HCT116 (cell line): Measurements from ENCODE around the gene BTBD9. TPM values are rescaled to one million over a fixed set of nuclear protein-coding genes. Genes with fewer than 3 reads are reported as not detected.

Experiments
- ATAC-seq: fragments of 200-7000 bp; cut with Tn5 transposase; 2 replicates; pipeline ENCODE4 v1.9.1; 2020; ENCODE audit warnings: mild to moderate bottlenecking, moderate library complexity
- BruUV-seq: library from RNA; stranded (reverse); fragments of 400-500 nt; replicated peaks from 2 replicates; lab custom pipeline; 2021; lab: Mats Ljungman, UMichigan
- CTCF ChIA-PET: fragments of 300-600 bp; sonication (Branson Sonifier 250); formaldehyde crosslinking; loops from one replicate; lab custom pipeline; 2021; ENCODE audit warnings: antibody characterized with exemption; lab: Charles Lee
- POLR2A ChIA-PET: fragments of 300-600, 350-600 bp; sonication (Branson Sonifier 250); formaldehyde crosslinking; loops from one replicate; lab custom pipeline; 2021; ENCODE audit warnings: antibody characterized with exemption; lab: Charles Lee
- RAD21 ChIA-PET, 2 experiments: fragments of 300-600 bp; sonication (Branson Sonifier 250); formaldehyde crosslinking; loops; one replicate each; lab custom pipeline; 2023; ENCODE audit warnings: low total read pairs in 2 of 2; ENCODE audit not compliant: uncharacterized antibody in 2 of 2, unreplicated experiment in 2 of 2, low non-redundant PET in 1 of 2; lab: Charles Lee
- DNase-seq: peaks from one replicate; pipeline ENCODE4 v3.0.0-alpha.2; 2010; ENCODE audit warnings: low read depth, low spot score
- H2AFZ ChIP-seq: fragments of 200-600 bp; shearing (Covaris generic), sonication (generic); 2 replicates; pipeline ENCODE4 v1.6.1; 2017; ENCODE audit warnings: low read depth, mixed run types, mixed read lengths, antibody characterized with exemption, low read length; ENCODE audit not compliant: poor library complexity, severe bottlenecking
- H3K27ac ChIP-seq: 2 replicates; pipeline ENCODE4 v1.5.1; 2012; ENCODE audit warnings: low read depth, low read length
- H3K27me3 ChIP-seq: fragments of 200-600 bp; sonication (generic); 2 replicates; pipeline ENCODE4 v1.6.1; 2016; ENCODE audit warnings: mixed run types, low read length, mixed read lengths; ENCODE audit not compliant: insufficient read depth
- H3K36me3 ChIP-seq, 2 experiments: fragments of 200-500 bp in 1 of 2; fragments of 200-600 bp in 1 of 2; sonication (Bioruptor generic) in 1 of 2; sonication (generic) in 1 of 2; 2 replicates each; pipeline versions ENCODE4 v1.5.1 to v1.6.1; 2014 to 2016; ENCODE audit warnings: low read length in 2 of 2, inconsistent platforms in 1 of 2, mixed read lengths in 1 of 2, mixed run types in 1 of 2; ENCODE audit not compliant: insufficient read depth in 2 of 2, control insufficient read depth in 1 of 2
- H3K4me1 ChIP-seq, 2 experiments: fragments of 200-600 bp in 1 of 2; sonication (generic) in 1 of 2; 2 replicates each; pipeline versions ENCODE4 v1.5.1 to v1.6.1; 2012 to 2017; ENCODE audit warnings: low read length in 2 of 2, inconsistent platforms in 1 of 2, mild to moderate bottlenecking in 1 of 2, mixed read lengths in 1 of 2, mixed run types in 1 of 2, moderate library complexity in 1 of 2; ENCODE audit not compliant: insufficient read depth in 2 of 2, control insufficient read depth in 1 of 2
- H3K4me2 ChIP-seq: fragments of 200-600 bp; sonication (generic); 2 replicates; pipeline ENCODE4 v1.6.1; 2017; ENCODE audit warnings: mixed run types, low read length, mixed read lengths
- H3K4me3 ChIP-seq, 2 experiments: fragments of 200-600 bp in 1 of 2; sonication (generic) in 1 of 2; replicated peaks in 1 of 2; 2 replicates each; pipeline ENCODE4 v1.5.1; 2011 to 2016; ENCODE audit warnings: low read length in 2 of 2, control low read depth in 1 of 2, low read depth in 1 of 2, mild to moderate bottlenecking in 1 of 2, mixed read lengths in 1 of 2, mixed run types in 1 of 2
- H3K79me2 ChIP-seq: fragments of 200-600 bp; sonication (generic); 2 replicates; pipeline ENCODE4 v1.6.1; 2017; ENCODE audit warnings: mild to moderate bottlenecking, mixed run types, low read length, moderate library complexity, mixed read lengths; ENCODE audit not compliant: insufficient read depth
- H3K9ac ChIP-seq: fragments of 200-600 bp; sonication (generic); 2 replicates; pipeline ENCODE4 v1.6.1; 2016; ENCODE audit warnings: low read length, mixed read lengths
- H3K9me2 ChIP-seq: fragments of 200-600 bp; sonication (generic), shearing (Covaris generic); 2 replicates; pipeline ENCODE4 v1.6.1; 2017; ENCODE audit warnings: mixed run types, mild to moderate bottlenecking, moderate library complexity; ENCODE audit not compliant: insufficient read depth
- H3K9me3 ChIP-seq, 2 experiments: fragments of 200-500 bp in 1 of 2; fragments of 200-600 bp in 1 of 2; sonication (Bioruptor generic) in 1 of 2; sonication (generic) in 1 of 2; 2 replicates each; pipeline ENCODE4 v1.6.1; 2014 to 2017; ENCODE audit warnings: low read length in 2 of 2, mixed read lengths in 2 of 2, inconsistent platforms in 1 of 2, low read depth in 1 of 2, mild to moderate bottlenecking in 1 of 2, mixed run types in 1 of 2, moderate library complexity in 1 of 2; ENCODE audit not compliant: control insufficient read depth in 1 of 2, insufficient read depth in 1 of 2
- H4K20me1 ChIP-seq: fragments of 200-600 bp; sonication (generic), shearing (Covaris generic); 2 replicates; pipeline ENCODE4 v1.6.1; 2017; ENCODE audit warnings: mixed run types, mild to moderate bottlenecking, moderate library complexity; ENCODE audit not compliant: insufficient read depth
- EGR1 ChIP-seq: IDR thresholded peaks from 2 replicates; pipeline ENCODE4 v1.6.1; 2012; ENCODE audit warnings: low read depth
- ELF1 ChIP-seq: IDR thresholded peaks from 2 replicates; pipeline ENCODE4 v1.6.1; 2012; ENCODE audit warnings: low read depth, borderline replicate concordance
- EZH2 ChIP-seq: fragments of 200-600 bp; sonication (generic); IDR thresholded peaks from 2 replicates; pipeline ENCODE4 v1.6.1; 2017; ENCODE audit warnings: antibody characterized with exemption, mixed run types
- MAX ChIP-seq: IDR thresholded peaks from 2 replicates; pipeline ENCODE4 v1.6.1; 2012
- POLR2A ChIP-seq: IDR thresholded peaks from 2 replicates; pipeline ENCODE4 v1.7.0; 2011; ENCODE audit warnings: borderline replicate concordance; ENCODE audit not compliant: insufficient read depth, insufficient read length; ENCODE audit errors: extremely low read depth
- RAD21 ChIP-seq: IDR thresholded peaks from 2 replicates; pipeline ENCODE4 v1.6.1; 2012; ENCODE audit warnings: low read depth, mild to moderate bottlenecking
- ZBTB33 ChIP-seq: IDR thresholded peaks from 2 replicates; pipeline ENCODE4 v1.6.1; 2011; ENCODE audit warnings: mild to moderate bottlenecking, low read length, moderate library complexity; ENCODE audit not compliant: insufficient replicate concordance; ENCODE audit errors: extremely low read depth
- intact Hi-C: fragments of 100-400 bp; cut with micrococcal nuclease; formaldehyde crosslinking; loops from 2 replicates; pipeline ENCODE4 v1.10.0; 2022
- total RNA-seq: library from RNA; stranded (reverse); gene quantifications from one replicate; pipeline ENCODE4 v1.2.1, GENCODE V29; 2021; ENCODE audit not compliant: unreplicated experiment
- TF ChIP-seq, protein P1 (sequence below): IDR thresholded peaks from 2 replicates; pipeline ENCODE4 v1.6.1; 2012; ENCODE audit warnings: low read depth
- TF ChIP-seq, protein P2 (sequence below): IDR thresholded peaks from 2 replicates; pipeline ENCODE4 v1.6.1; 2012

The BTBD9 gene
- total RNA-seq, 1 experiment from 2014 or later: 10.9 TPM

DNA sequence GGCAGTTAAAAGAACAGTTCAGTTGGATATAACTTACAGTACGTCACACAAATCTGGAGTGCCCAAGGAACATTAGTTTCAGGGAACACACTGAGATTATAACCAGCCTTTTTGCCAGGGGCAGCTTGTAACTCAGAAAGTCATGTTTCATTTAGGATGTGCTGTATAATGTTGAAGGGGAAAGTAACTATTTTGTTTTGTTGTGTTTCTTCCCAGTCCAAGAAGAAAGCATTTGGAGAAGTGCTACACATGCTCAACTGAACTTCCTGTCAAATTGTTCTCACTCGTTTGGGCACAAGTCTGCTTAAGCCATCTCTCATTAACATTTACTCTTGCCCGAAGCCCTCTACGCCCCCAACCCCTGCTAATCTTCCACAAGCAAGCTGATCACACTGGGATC, 157.9 kb downstream of the BTBD9 start:
- ChIA-PET POLR2A (no interaction called here), CTCF (no interaction called here), RAD21 (no interaction called here)
- H4K20me1 ChIP-seq: no peaks in the 10 kb centered on the region
- ATAC-seq (no peak), DNase-seq (no peak)
- intact Hi-C loops: no loop called here
- H2AFZ ChIP-seq: no peak overlapping the region
- H3K36me3 ChIP-seq: no peaks in the 10 kb centered on the region
- H3K9ac ChIP-seq: no peak overlapping the region
- no TSS peak for BruUV-seq
- no peaks in the 10 kb centered on the region for H3K9me3 ChIP-seq
- no peaks in the 10 kb centered on the region for H3K9me2 ChIP-seq
- no peaks in the 10 kb centered on the region for H3K4me1 ChIP-seq
- TF ChIP-seq, protein P1, sequence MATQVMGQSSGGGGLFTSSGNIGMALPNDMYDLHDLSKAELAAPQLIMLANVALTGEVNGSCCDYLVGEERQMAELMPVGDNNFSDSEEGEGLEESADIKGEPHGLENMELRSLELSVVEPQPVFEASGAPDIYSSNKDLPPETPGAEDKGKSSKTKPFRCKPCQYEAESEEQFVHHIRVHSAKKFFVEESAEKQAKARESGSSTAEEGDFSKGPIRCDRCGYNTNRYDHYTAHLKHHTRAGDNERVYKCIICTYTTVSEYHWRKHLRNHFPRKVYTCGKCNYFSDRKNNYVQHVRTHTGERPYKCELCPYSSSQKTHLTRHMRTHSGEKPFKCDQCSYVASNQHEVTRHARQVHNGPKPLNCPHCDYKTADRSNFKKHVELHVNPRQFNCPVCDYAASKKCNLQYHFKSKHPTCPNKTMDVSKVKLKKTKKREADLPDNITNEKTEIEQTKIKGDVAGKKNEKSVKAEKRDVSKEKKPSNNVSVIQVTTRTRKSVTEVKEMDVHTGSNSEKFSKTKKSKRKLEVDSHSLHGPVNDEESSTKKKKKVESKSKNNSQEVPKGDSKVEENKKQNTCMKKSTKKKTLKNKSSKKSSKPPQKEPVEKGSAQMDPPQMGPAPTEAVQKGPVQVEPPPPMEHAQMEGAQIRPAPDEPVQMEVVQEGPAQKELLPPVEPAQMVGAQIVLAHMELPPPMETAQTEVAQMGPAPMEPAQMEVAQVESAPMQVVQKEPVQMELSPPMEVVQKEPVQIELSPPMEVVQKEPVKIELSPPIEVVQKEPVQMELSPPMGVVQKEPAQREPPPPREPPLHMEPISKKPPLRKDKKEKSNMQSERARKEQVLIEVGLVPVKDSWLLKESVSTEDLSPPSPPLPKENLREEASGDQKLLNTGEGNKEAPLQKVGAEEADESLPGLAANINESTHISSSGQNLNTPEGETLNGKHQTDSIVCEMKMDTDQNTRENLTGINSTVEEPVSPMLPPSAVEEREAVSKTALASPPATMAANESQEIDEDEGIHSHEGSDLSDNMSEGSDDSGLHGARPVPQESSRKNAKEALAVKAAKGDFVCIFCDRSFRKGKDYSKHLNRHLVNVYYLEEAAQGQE: no peak
- no peak for TF ChIP-seq POLR2A
- TF ChIP-seq ZBTB33: no peak
- TF ChIP-seq ELF1: no peak
- TF ChIP-seq, protein P2, sequence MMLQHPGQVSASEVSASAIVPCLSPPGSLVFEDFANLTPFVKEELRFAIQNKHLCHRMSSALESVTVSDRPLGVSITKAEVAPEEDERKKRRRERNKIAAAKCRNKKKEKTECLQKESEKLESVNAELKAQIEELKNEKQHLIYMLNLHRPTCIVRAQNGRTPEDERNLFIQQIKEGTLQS: no peak
- TF ChIP-seq RAD21: no peak
- TF ChIP-seq EGR1: no peak
- no peak for TF ChIP-seq EZH2
- TF ChIP-seq MAX: no peak
- no peaks in the 10 kb centered on the region for H3K27me3 ChIP-seq
- no peak overlapping the region for H3K27ac ChIP-seq
- no peaks in the 10 kb centered on the region for H3K79me2 ChIP-seq
- H3K4me2 ChIP-seq: no peak overlapping the region
- H3K4me3 ChIP-seq: no peak overlapping the region
